Measurements from ENCODE around the gene ANXA11.

The ANXA11 gene

DNA sequence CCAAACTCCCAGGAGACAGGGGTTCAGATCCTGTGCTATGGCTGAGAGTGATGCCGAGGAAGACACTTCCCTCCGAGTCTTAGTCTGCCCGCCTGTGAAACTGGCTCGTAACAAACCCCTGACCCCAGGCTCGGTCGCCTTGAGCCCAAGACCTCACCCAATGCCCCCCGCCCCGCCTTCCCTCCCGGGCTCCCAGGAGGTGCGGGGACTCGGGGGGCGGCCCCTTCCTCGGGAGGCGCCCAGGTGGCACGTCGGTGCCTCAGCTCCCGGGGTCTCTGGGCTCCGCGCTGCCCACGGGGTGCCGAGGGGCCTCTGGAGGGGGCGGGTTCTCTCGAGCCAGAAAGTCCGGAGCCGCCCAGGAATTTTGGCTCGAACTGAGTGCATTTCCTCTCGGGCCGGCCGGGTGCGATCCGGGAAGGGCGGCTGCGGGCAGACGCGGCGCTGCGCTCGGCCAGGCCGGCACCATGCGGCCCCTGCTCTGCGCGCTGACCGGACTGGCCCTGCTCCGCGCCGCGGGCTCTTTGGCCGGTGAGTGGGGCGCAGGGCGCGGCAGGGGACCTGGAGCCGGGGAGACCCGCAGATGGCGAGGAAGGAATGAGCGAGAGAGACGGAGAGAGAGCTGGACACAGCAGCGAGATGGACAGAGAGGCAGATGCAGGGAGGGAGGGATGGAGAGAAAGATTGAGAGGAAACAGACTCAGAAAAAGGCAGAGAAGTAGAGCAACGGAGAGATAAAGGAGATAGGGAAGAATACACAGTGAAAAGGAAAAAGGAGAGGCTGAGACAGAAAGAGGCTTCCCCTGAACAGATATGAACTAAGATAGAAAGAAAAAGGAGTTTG lies 72.8 kb downstream of the ANXA11 start, which contains the start of gene PLAC9:
TSS of gene PLAC9 (plus strand) at position 432 of the 841 bp plus-strand sequence. CDS start at position 465, 33 bp downstream.
- peaks cover 10% of the 10 kb centered on the region for H3K4me1 ChIP-seq (ENCODE audit: control insufficient read depth, insufficient read depth, low read depth, low read length)
- H3K14ac ChIP-seq (ENCODE audit: low read length in 2 of 2): peak within 1 kb of the TSS in 1 of 2 experiments; percentile 44
- peak within 1 kb of the TSS; percentile 28 to 43 for H3K18ac ChIP-seq (ENCODE audit: low read depth in 1 of 2, low read length in 2 of 2)
- DNase-seq: peak; percentile 35
- H3K9ac ChIP-seq (ENCODE audit: low read length): peak within 1 kb of the TSS; percentile 99
- H3K79me1 ChIP-seq (replicated peaks; ENCODE audit: low read length, poor library complexity, severe bottlenecking): no peaks in the 10 kb centered on the region
- peak within 1 kb of the TSS; percentile 85 for H4K8ac ChIP-seq (ENCODE audit: low read length)
- H2BK5ac ChIP-seq (ENCODE audit: low read depth, low read length, poor library complexity, severe bottlenecking): no peak within 1 kb of the TSS
- H3K36me3 ChIP-seq (ENCODE audit: control insufficient read depth in 1 of 2, insufficient read depth in 2 of 2, low read depth in 1 of 2, low read length in 2 of 2): no peaks in the 10 kb centered on the region
- H3K9me3 ChIP-seq (ENCODE audit: control insufficient read depth, low read length): no peaks in the 10 kb centered on the region
- H3K27me3 ChIP-seq (ENCODE audit: control insufficient read depth in 1 of 2, insufficient read depth in 1 of 2, low read length in 2 of 2): peaks cover 0 to 4% of the 10 kb centered on the region in 2 experiments
- H3K4me2 ChIP-seq (ENCODE audit: low read length, poor library complexity, severe bottlenecking): peak within 1 kb of the TSS; percentile 97
- no peak within 1 kb of the TSS for H3K23ac ChIP-seq (ENCODE audit: low read length in 2 of 2)
- H2AFZ ChIP-seq (ENCODE audit: low read depth, low read length): peak within 1 kb of the TSS; percentile 46
- peak within 1 kb of the TSS; percentile 68 for H4K91ac ChIP-seq (ENCODE audit: low read length)
- peak within 1 kb of the TSS; percentile 61 for H2BK120ac ChIP-seq (ENCODE audit: low read depth, low read length)
- H3K4ac ChIP-seq (ENCODE audit: low read depth in 1 of 2, low read length in 2 of 2): no peak within 1 kb of the TSS
- WGBS: 1% methylated on average over 58 of the region's 58 CpGs
- peak within 1 kb of the TSS; percentile 32 for H3K27ac ChIP-seq (ENCODE audit: low read length, poor library complexity, severe bottlenecking)
- peak within 1 kb of the TSS; percentile 61 to 96 for H3K4me3 ChIP-seq (ENCODE audit: insufficient read depth in 1 of 2, low read depth in 1 of 2, low read length in 2 of 2)
- H2BK12ac ChIP-seq (ENCODE audit: low read length in 2 of 2): peak within 1 kb of the TSS in 1 of 2 experiments; percentile 52
- H2BK15ac ChIP-seq (ENCODE audit: low read depth, poor library complexity, severe bottlenecking): no peak within 1 kb of the TSS
- H2AK5ac ChIP-seq (ENCODE audit: low read length, severe bottlenecking): no peak within 1 kb of the TSS

DNA sequence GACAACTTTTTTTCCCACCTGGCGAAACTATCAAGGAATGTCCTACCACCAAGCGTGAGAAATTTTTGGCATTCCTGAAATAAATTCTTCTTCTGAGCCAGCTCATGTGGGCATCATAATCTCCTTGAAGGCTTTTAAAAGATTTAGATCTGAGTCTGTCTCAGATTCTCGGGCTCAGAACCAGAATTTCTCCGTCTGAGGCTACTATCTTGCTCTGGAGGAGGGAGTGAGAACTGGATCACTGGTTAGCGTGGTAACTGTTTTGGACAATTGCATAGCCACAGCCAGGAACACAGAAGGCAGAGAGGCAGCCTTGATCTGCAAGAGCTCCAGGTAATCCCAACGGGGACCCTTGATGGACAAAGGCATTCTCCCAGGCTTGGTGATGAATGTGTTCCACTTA lies 73.8 kb downstream of the ANXA11 start:
- Histone ChIP-seq H3K27me3 (ENCODE audit: control insufficient read depth in 1 of 2, insufficient read depth in 1 of 2, low read length in 2 of 2) (peaks cover 0 to 4% of the 10 kb centered on the region in 2 experiments), H4K8ac (ENCODE audit: low read length) (no peak overlapping the region), H3K27ac (ENCODE audit: low read length, poor library complexity, severe bottlenecking) (peak overlapping the region; percentile 32), H3K4me2 (ENCODE audit: low read length, poor library complexity, severe bottlenecking) (peak overlapping the region; percentile 4), H2BK120ac (ENCODE audit: low read depth, low read length) (no peak overlapping the region), H2AFZ (ENCODE audit: low read depth, low read length) (no peak overlapping the region), H2AK5ac (ENCODE audit: low read length, severe bottlenecking) (no peak overlapping the region), H3K36me3 (ENCODE audit: control insufficient read depth in 1 of 2, insufficient read depth in 2 of 2, low read depth in 1 of 2, low read length in 2 of 2) (no peaks in the 10 kb centered on the region), H3K18ac (ENCODE audit: low read depth in 1 of 2, low read length in 2 of 2) (no peak overlapping the region), H3K23ac (ENCODE audit: low read length in 2 of 2) (no peak overlapping the region), H3K4ac (ENCODE audit: low read depth in 1 of 2, low read length in 2 of 2) (no peak overlapping the region), H3K79me1 (replicated peaks; ENCODE audit: low read length, poor library complexity, severe bottlenecking) (no peaks in the 10 kb centered on the region), H2BK15ac (ENCODE audit: low read depth, poor library complexity, severe bottlenecking) (no peak overlapping the region), H4K91ac (ENCODE audit: low read length) (no peak overlapping the region), H2BK5ac (ENCODE audit: low read depth, low read length, poor library complexity, severe bottlenecking) (no peak overlapping the region), H2BK12ac (ENCODE audit: low read length in 2 of 2) (no peak overlapping the region), H3K9me3 (ENCODE audit: control insufficient read depth, low read length) (no peaks in the 10 kb centered on the region), H3K4me3 (ENCODE audit: insufficient read depth in 1 of 2, low read depth in 1 of 2, low read length in 2 of 2) (peak overlapping the region in 1 of 2 experiments; percentile 96), H3K9ac (ENCODE audit: low read length) (peak overlapping the region; percentile 99), H3K14ac (ENCODE audit: low read length in 2 of 2) (no peak overlapping the region), H3K4me1 (ENCODE audit: control insufficient read depth, insufficient read depth, low read depth, low read length) (peaks cover 10% of the 10 kb centered on the region)
- 66% methylated on average over 6 of the region's 6 CpGs for WGBS
- DNase-seq: no peak

DNA sequence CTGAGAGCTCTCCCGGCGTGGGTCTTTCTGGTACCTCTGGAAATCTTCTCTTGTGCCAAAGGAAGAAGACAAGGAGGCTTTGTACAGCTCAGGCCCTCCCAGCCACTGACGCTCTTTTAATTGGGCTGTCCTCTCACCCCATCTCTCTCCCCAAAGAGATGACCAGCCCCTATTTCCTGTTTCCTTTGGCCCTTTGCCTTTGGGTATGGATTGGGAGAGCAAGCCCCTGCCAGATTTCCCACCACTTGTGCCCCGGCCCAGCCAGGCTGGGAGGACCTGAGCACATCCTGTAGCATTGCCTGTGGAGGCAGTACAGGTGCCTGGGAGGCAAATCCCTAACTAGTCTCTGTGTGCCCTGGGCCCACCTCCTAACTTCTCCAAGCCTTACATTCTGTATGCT lies 78.5 kb downstream of the ANXA11 start:
- peaks cover 2% of the 10 kb centered on the region for H3K4me1 ChIP-seq (ENCODE audit: control insufficient read depth, insufficient read depth, low read depth, low read length)
- no peak overlapping the region for H3K4ac ChIP-seq (ENCODE audit: low read depth in 1 of 2, low read length in 2 of 2)
- H2BK15ac ChIP-seq (ENCODE audit: low read depth, poor library complexity, severe bottlenecking): no peak overlapping the region
- H3K27ac ChIP-seq (ENCODE audit: low read length, poor library complexity, severe bottlenecking): no peak overlapping the region
- no peak overlapping the region for H2AK5ac ChIP-seq (ENCODE audit: low read length, severe bottlenecking)
- WGBS: 73% methylated on average over 3 of the region's 4 CpGs
- H4K91ac ChIP-seq (ENCODE audit: low read length): no peak overlapping the region
- no peak for DNase-seq
- H2BK12ac ChIP-seq (ENCODE audit: low read length in 2 of 2): no peak overlapping the region
- no peak overlapping the region for H3K4me3 ChIP-seq (ENCODE audit: insufficient read depth in 1 of 2, low read depth in 1 of 2, low read length in 2 of 2)
- no peak overlapping the region for H3K23ac ChIP-seq (ENCODE audit: low read length in 2 of 2)
- no peak overlapping the region for H2BK5ac ChIP-seq (ENCODE audit: low read depth, low read length, poor library complexity, severe bottlenecking)
- no peak overlapping the region for H3K4me2 ChIP-seq (ENCODE audit: low read length, poor library complexity, severe bottlenecking)
- H3K18ac ChIP-seq (ENCODE audit: low read depth in 1 of 2, low read length in 2 of 2): no peak overlapping the region
- H3K9me3 ChIP-seq (ENCODE audit: control insufficient read depth, low read length): no peaks in the 10 kb centered on the region
- H4K8ac ChIP-seq (ENCODE audit: low read length): no peak overlapping the region
- no peak overlapping the region for H3K9ac ChIP-seq (ENCODE audit: low read length)
- no peak overlapping the region for H2BK120ac ChIP-seq (ENCODE audit: low read depth, low read length)
- H3K79me1 ChIP-seq (replicated peaks; ENCODE audit: low read length, poor library complexity, severe bottlenecking): no peaks in the 10 kb centered on the region
- no peak overlapping the region for H3K14ac ChIP-seq (ENCODE audit: low read length in 2 of 2)
- no peaks in the 10 kb centered on the region for H3K36me3 ChIP-seq (ENCODE audit: control insufficient read depth in 1 of 2, insufficient read depth in 2 of 2, low read depth in 1 of 2, low read length in 2 of 2)
- H3K27me3 ChIP-seq (ENCODE audit: control insufficient read depth in 1 of 2, insufficient read depth in 1 of 2, low read length in 2 of 2): peaks cover 0 to 4% of the 10 kb centered on the region in 2 experiments
- H2AFZ ChIP-seq (ENCODE audit: low read depth, low read length): no peak overlapping the region

DNA sequence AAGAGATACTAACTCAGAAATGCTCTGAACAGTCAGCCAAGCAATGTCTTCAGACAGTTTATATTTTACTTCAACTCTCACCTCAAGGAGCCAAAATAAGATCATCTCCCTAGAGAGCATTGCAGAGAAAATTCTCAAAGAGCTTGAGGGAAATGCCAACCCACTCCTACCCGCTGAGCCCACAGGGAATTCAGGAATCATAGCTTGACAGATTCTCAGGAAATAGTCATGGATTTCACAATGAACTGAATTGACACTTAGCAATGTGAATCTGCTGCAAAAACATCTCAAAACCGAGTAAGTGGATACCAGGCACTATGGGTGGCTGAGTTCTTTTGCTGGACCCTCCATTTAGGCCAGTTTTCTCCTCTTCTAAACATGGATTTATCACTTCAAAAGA lies 82.6 kb downstream of the ANXA11 start:
- H3K4me2 ChIP-seq (ENCODE audit: low read length, poor library complexity, severe bottlenecking): no peak overlapping the region
- H3K79me1 ChIP-seq (replicated peaks; ENCODE audit: low read length, poor library complexity, severe bottlenecking): no peaks in the 10 kb centered on the region
- no peak overlapping the region for H3K14ac ChIP-seq (ENCODE audit: low read length in 2 of 2)
- WGBS: 77% methylated on average over 2 of the region's 2 CpGs
- H3K4me3 ChIP-seq (ENCODE audit: insufficient read depth in 1 of 2, low read depth in 1 of 2, low read length in 2 of 2): no peak overlapping the region
- DNase-seq: no peak
- H2BK120ac ChIP-seq (ENCODE audit: low read depth, low read length): no peak overlapping the region
- H3K9ac ChIP-seq (ENCODE audit: low read length): peak overlapping the region; percentile 42
- no peak overlapping the region for H4K8ac ChIP-seq (ENCODE audit: low read length)
- peaks cover 0 to 8% of the 10 kb centered on the region in 2 experiments for H3K27me3 ChIP-seq (ENCODE audit: control insufficient read depth in 1 of 2, insufficient read depth in 1 of 2, low read length in 2 of 2)
- no peak overlapping the region for H3K23ac ChIP-seq (ENCODE audit: low read length in 2 of 2)
- H4K91ac ChIP-seq (ENCODE audit: low read length): no peak overlapping the region
- H3K9me3 ChIP-seq (ENCODE audit: control insufficient read depth, low read length): no peaks in the 10 kb centered on the region
- H3K36me3 ChIP-seq (ENCODE audit: control insufficient read depth in 1 of 2, insufficient read depth in 2 of 2, low read depth in 1 of 2, low read length in 2 of 2): no peaks in the 10 kb centered on the region
- no peak overlapping the region for H2BK5ac ChIP-seq (ENCODE audit: low read depth, low read length, poor library complexity, severe bottlenecking)
- no peak overlapping the region for H3K27ac ChIP-seq (ENCODE audit: low read length, poor library complexity, severe bottlenecking)
- no peak overlapping the region for H2AK5ac ChIP-seq (ENCODE audit: low read length, severe bottlenecking)
- H2BK12ac ChIP-seq (ENCODE audit: low read length in 2 of 2): no peak overlapping the region
- H3K4me1 ChIP-seq (ENCODE audit: control insufficient read depth, insufficient read depth, low read depth, low read length): no peaks in the 10 kb centered on the region
- H2BK15ac ChIP-seq (ENCODE audit: low read depth, poor library complexity, severe bottlenecking): no peak overlapping the region
- no peak overlapping the region for H2AFZ ChIP-seq (ENCODE audit: low read depth, low read length)
- H3K4ac ChIP-seq (ENCODE audit: low read depth in 1 of 2, low read length in 2 of 2): no peak overlapping the region
- no peak overlapping the region for H3K18ac ChIP-seq (ENCODE audit: low read depth in 1 of 2, low read length in 2 of 2)

Measured in mesenchymal stem cell (in vitro differentiated cells and primary cell).